Measurements from ENCODE around the gene CHAT.

Gene CHAT

DNA sequence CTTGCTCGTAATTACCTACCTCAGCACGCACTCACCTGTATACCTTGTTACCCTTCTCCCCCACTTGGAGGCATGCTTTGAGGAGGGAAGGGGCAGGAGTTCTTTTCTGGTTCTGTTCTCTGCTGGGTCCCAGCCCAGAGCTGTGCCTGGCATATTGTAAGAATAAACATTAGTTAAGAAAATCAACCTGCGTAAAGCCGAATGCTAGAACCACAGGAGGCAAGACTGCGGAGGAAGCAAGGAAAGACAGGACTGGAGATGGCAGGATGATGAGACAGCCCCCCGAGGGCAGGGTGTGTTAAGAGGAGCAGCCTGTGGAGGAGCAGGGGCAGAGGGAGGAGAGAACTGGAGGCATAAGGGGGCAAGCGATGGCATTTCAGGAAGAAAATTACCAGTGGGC, 75.1 kb downstream of the CHAT start:
- ATAC-seq = no peak

DNA sequence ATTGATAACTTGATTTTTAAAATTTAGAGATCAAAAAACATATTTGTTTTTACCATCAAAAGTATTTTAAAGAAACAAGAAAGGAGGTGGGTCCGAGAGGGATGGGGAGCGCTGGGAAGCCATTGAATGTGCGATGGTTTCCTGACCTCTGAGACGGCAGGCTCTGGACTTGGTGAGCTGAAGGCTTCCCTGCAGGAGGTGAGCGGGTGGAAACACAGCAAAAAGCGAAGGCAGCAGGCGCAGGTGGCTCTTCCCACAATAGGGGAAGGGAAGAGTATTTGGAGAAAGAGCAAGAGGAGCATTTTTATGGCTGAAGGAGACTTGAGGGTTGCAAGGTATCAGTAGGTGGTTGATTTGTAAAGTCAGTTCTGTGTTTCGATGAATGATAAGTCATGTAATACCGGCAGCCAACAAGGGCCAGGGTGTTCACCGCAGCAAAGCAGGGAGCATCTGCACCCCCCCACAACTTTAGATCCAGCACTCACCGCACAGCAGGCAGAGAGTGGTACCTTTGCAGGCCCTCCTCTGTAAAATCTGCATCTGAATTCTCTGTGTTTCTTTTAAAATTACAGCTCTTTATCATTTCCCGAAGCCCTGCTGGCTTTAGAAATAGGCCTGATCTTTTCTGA, 76.2 kb downstream of the CHAT start:
- no peak for ATAC-seq

DNA sequence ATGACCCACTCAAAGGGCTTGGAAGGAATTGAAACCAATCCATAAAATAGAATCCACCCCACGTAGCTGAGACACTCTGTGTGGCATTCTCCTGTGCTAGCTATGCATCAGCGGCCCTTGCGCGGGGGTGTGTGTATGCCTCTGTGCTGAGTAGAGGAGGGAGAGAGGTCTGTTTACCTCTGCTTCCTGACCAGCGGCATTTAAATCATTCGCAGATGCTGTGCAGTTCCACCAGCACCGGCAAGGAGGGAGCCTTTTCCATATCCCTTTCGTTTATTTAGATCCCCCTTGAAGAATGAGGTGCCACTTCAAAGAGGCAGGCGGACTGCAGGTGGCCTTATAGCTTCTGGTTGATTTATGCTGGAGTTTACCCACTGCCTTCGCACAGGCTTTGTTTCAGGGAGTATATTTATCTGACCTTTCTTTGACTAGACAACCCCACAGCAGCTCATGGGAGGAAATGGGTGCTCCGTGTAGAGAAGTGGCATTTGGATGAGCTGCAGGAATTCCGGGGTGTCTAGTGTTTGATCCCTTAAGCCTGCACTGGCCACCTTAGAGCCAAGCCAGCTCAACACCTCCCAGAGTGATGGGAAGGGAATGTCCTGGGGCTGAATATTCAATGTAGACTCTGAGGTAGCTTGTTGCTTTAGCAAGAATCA, 77.0 kb downstream of the CHAT start:
- ATAC-seq = no peak

DNA sequence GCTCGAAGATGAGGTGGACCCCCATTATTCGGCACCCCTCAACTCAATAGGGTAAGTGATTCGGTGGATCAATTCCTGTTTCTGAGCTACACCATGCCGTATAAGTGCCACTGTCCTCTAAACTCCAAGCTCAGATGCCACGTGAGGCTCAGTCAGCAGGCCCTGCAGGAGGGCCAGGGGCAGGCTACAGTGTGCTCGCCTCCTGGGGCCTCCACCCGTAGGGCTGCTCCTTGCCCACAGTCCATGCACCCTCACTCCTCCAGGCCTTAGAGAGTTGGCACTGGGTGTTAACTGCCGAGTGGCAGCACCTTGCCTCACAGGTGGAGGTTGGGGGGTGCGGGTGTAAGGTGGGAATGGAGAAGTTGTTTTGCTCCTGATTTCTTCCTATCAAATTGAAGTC, 77.8 kb downstream of the CHAT start:
- no peak for ATAC-seq

DNA sequence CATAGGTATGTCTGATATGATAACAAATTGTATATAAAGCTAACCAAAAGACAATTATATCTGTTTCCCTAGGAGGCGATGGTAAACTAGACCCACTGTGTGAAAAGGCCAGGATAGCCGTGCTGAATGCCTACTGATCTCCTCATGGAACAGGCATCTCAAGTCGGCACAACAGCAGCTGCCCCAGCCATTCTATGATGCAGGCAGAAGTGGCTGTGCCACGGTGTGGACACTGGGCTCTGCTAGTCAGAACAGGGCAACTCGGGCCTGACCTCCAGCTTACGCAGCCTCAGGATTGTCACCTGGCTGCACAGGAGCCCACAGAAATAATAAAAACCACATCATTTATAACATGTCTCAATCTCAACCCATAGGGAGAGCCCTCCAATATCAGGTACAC, 80.6 kb downstream of the CHAT start:
- ATAC-seq = no peak

DNA sequence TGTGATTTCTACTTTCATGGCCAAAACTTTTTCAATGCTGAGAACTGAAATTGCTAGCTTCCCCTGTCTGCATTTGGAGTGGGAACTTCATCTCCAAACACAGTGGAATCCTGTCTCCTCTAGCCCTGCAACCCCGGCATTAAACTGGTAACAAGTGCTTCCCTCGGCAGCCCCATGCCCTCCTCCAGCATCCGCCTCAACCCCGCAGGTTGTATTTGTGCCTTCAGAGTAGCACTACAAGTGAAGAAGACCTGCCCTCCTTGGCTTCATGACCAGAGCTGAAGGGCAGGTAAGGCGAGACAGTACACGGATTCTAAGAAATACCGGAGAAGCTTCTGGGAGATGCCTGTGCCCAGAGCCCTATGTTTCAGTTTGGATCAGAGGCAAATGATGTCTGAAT, 82.5 kb downstream of the CHAT start:
- ATAC-seq = no peak

DNA sequence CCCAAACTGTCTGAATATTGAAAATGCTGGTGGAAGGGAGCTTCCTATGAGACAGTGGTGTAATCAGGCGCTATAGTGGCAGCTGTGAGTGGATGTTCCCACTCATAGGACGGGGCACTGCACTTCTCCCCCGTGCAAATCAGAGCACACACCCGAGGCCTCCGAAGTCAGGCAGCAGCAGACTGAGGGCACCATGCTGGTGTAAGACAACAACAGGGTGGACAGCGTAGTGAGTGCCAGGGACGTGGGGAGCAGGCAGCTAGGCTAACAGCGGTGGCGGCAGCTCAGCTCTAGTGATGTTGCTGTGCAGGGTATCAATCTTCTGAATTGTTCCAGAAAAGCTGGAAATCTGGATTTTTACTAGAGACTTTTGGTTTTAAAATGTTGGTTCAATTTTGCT, 84.8 kb downstream of the CHAT start:
- ATAC-seq = no peak

DNA sequence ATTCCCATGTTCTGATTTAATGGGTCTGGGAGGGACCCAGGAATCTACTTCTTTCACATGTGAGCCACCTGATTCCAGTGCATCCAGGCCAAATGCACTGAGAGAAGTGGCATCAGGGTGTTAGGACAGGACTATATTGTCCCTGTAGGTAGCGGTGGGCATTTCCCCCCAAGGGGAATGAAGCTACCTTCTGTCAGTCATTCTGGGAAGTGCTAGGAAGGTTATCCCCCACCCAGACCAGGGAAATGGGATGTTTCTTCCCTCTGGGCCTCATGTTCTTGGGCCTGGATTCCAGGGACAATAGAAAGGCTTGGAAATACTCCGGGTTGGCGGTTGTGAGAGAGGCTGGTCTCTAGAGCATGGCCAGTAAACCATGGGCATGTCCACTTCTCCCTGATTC, 86.4 kb downstream of the CHAT start:
- ATAC-seq = no peak

DNA sequence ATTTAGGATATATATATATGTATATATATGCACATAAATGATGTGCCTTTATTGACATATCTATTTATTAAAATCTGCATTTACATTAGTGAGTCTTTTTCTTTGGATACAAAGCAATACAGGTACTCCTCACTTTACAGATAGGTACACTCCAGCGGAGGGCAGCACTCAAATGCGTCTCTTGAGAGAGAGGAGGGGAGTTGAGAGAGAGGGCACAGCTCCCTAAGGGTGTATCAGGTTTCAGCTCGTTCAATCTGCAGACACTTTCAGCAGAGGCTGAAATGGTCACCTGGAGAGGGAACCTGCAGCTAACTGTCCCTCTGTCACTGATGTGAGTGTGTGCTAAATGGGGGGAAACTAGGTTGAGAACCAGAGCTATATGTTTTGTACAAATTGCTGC, 87.2 kb downstream of the CHAT start:
- no peak for ATAC-seq

DNA sequence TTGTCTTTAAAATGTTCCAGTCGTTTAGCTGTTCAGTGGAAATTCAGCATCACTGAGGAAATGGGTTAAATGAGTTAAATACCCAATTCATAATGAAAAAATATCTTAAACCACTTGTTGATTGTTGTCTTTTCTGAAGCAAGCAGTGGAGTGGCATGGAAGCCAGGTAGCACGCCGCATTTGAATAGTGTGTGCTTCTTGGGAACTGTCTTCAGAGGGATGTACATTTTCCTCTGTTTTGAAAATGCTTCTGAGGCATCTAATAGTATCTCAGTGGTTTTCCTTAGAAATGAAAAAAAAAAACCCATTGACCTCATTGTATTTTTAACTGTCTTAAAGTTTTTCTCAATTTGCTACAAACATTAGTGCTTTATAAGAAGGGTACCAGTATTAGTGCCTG, 93.7 kb downstream of the CHAT start:
- ATAC-seq = no peak

DNA sequence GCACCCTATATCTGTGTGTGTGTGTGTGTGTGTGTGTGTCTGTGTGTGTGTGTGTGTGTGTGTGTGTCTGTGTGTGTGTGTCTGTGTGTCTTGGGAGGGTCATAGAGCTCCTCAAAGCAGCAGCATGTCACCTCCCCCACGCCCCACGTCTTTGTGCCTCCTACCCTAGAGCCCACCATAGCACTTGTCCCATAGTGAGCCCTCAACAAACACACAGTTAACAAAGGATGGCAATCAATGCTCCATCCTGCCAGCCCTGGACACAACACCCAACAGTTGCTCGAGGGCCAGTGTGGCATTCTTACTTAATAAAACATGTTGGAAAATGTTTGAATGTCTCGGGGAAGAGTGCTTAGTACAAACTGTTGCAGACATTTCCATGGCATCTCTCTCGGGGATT, 96.1 kb downstream of the CHAT start:
- no peak for ATAC-seq

DNA sequence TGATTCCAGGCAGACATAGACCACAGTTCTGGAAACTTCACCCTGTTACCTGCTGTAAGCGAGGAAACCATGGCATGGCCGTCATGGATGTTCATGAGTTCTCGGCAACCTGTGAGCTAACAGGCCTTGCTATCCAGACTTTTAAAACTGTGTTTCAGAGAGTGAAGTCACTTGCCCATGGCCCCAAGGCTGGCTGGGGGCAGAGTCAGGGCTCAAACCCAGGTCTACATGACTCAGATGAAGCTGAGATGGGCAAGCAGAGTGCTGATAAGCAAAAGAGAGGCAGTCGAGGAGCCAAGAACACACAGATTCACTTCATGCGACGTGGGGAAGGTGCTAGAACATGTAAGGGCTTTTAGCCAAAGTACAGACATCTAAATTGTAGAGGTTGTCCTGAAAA, 97.1 kb downstream of the CHAT start:
- ATAC-seq = no peak

DNA sequence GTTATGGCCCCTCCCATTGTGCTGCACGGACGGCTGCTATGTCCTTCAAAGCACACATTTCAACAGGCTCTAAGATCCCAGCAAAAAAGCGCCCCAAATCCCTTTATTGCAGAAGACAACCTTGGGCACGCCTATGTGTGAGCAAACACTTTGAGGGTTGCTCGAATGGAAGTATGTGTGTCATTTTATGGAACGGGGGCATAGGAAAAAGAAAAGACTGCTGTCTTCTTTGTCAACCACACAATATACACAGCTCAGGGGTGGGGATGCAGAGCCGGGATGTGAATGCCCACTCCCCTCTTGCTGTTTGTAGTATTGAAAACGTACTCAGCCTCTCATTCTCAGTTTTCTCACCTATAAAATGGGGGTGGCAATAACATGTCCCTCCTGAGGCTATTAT, 97.6 kb downstream of the CHAT start:
- no peak for ATAC-seq

DNA sequence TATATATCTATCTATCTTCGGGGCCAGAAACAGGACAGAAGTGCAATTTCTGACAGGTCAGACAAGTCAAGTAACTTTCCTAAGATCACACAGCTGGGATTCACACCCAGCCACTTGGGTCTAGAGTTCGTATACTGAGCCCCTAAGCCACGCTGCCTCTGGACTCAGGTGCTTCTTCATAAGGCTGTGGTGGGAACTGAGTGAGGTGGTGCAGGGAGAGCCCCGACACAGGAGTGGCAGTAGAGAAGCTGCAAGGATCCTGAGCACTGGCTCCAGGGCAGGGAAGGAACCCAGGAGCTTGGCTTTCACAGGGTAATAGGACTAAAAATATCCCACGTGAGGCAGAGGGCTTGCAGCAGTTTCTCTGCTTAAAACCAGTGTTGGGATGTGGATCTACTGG, 99.4 kb downstream of the CHAT start:
- no peak for ATAC-seq
